Hepatocyte (in vitro differentiated cells): ENCODE data around the gene PIM1.

ENCODE experiments used
- CTCF ChIP-seq: fragments of 200-600 bp; sonication (generic); IDR thresholded peaks from 2 replicates; pipeline ENCODE4 v1.5.1; 2016; ENCODE audit warnings: antibody characterized with exemption, mild to moderate bottlenecking; ENCODE audit not compliant: poor library complexity
- EZH2 ChIP-seq: fragments of 200-600 bp; sonication (generic); IDR thresholded peaks from 2 replicates; pipeline ENCODE4 v1.6.1; 2016; ENCODE audit warnings: antibody characterized with exemption, mild to moderate bottlenecking, borderline replicate concordance
- EZH2phosphoT487 ChIP-seq: fragments of 200-600 bp; sonication (generic); IDR thresholded peaks from one replicate; pipeline ENCODE4 v1.6.1; 2018; ENCODE audit warnings: antibody characterized with exemption, mild to moderate bottlenecking, low read depth, moderate library complexity; ENCODE audit not compliant: unreplicated experiment, severe bottlenecking

- TF ChIP-seq EZH2 = no peak
- no peak for TF ChIP-seq CTCF
- no peak for TF ChIP-seq EZH2phosphoT487
These were observed 14.3 kb upstream of the PIM1 start for GRCh38 chr6:37155394-37156312.
